CD14-positive monocyte (primary cell): ENCODE measurements around the gene DRGX. TPM values are rescaled to one million over a fixed set of nuclear protein-coding genes. Genes with fewer than 3 reads are reported as not detected.

Experiments
- DNase-seq, 3 donors: peaks; one replicate each; pipeline ENCODE4 v3.0.0-alpha.2; 2011 to 2022
- H2AFZ ChIP-seq: 2 replicates; pipeline ENCODE4 v1.6.0; 2012; ENCODE audit warnings: mild to moderate bottlenecking, low read depth, low read length, inconsistent platforms; ENCODE audit not compliant: insufficient read depth, poor library complexity, severe bottlenecking
- H3K27ac ChIP-seq, 2 donors: 1 replicate in 1 of 2; 2 replicates in 1 of 2; pipeline ENCODE4 v1.5.1; 2012 to 2013; ENCODE audit warnings: low read length in 2 of 2, control low read depth in 1 of 2, inconsistent platforms in 1 of 2, low read depth in 1 of 2, mild to moderate bottlenecking in 1 of 2
- H3K27me3 ChIP-seq, 2 donors: one replicate each; pipeline versions ENCODE4 v1.6.0 to v1.6.1; 2011 to 2013; ENCODE audit warnings: low read length in 2 of 2; ENCODE audit not compliant: control insufficient read depth in 2 of 2, insufficient read depth in 2 of 2
- H3K36me3 ChIP-seq, 2 donors: replicated peaks in 1 of 2; 1 replicate in 1 of 2; 2 replicates in 1 of 2; pipeline versions ENCODE4 v1.5.1 to v1.6.1; 2012 to 2013; ENCODE audit warnings: low read length in 2 of 2, control low read depth in 1 of 2, inconsistent platforms in 1 of 2, mild to moderate bottlenecking in 1 of 2; ENCODE audit not compliant: insufficient read depth in 2 of 2, control insufficient read depth in 1 of 2
- H3K4me1 ChIP-seq, 2 donors: 1 replicate in 1 of 2; 2 replicates in 1 of 2; pipeline versions ENCODE4 v1.5.1 to v1.6.1; 2012 to 2013; ENCODE audit warnings: low read length in 2 of 2, control low read depth in 1 of 2, inconsistent platforms in 1 of 2, mild to moderate bottlenecking in 1 of 2, moderate library complexity in 1 of 2; ENCODE audit not compliant: insufficient read depth in 2 of 2, control insufficient read depth in 1 of 2
- H3K4me2 ChIP-seq: replicated peaks from 2 replicates; pipeline ENCODE3; 2012; ENCODE audit warnings: low read length, moderate library complexity, mild to moderate bottlenecking; ENCODE audit not compliant: poor library complexity, severe bottlenecking; ENCODE audit errors: extremely low read depth
- H3K4me3 ChIP-seq, 3 experiments: fragments of 200-600 bp in 1 of 3; sonication (generic) in 1 of 3; replicated peaks in 1 of 3; 1 replicate in 2 of 3; 2 replicates in 1 of 3; pipeline ENCODE4 v1.5.1; 2011 to 2013; ENCODE audit warnings: low read length in 3 of 3, mild to moderate bottlenecking in 3 of 3, control low read depth in 2 of 3, low read depth in 2 of 3, inconsistent platforms in 1 of 3, moderate library complexity in 1 of 3
- H3K79me2 ChIP-seq: 2 replicates; pipeline ENCODE4 v1.6.0; 2012; ENCODE audit warnings: mild to moderate bottlenecking, control low read depth, inconsistent platforms, low read length, moderate library complexity; ENCODE audit not compliant: insufficient read depth
- H3K9ac ChIP-seq: 2 replicates; pipeline ENCODE4 v1.6.0; 2017; ENCODE audit warnings: low read length, mild to moderate bottlenecking; ENCODE audit not compliant: insufficient read depth, poor library complexity, severe bottlenecking
- H3K9me3 ChIP-seq, 2 donors: replicated peaks in 1 of 2; 1 replicate in 1 of 2; 2 replicates in 1 of 2; pipeline versions ENCODE4 v1.5.1 to v1.6.1; 2012 to 2013; ENCODE audit warnings: low read length in 2 of 2, control low read depth in 1 of 2; ENCODE audit not compliant: control insufficient read depth in 1 of 2, insufficient read depth in 1 of 2
- H4K20me1 ChIP-seq: 2 replicates; pipeline ENCODE4 v1.6.0; 2012; ENCODE audit warnings: mild to moderate bottlenecking, low read length, control low read depth, moderate library complexity; ENCODE audit not compliant: insufficient read depth
- H3K27ac Mint-ChIP-seq, 7 donors: one replicate each; pipeline ENCODE4 v1.8.0; 2020; ENCODE audit warnings: mild to moderate bottlenecking in 7 of 7, mixed read lengths in 7 of 7, moderate library complexity in 6 of 7, inconsistent platforms in 2 of 7
- H3K27me3 Mint-ChIP-seq, 3 donors: one replicate each; pipeline ENCODE4 v1.8.0; 2021 to 2022; ENCODE audit warnings: low read depth in 3 of 3, mild to moderate bottlenecking in 3 of 3, mixed read lengths in 3 of 3, moderate library complexity in 3 of 3, inconsistent platforms in 1 of 3
- H3K36me3 Mint-ChIP-seq, 2 donors: one replicate each; pipeline ENCODE4 v1.8.0; 2020; ENCODE audit warnings: mixed read lengths in 2 of 2, inconsistent platforms in 1 of 2, mild to moderate bottlenecking in 1 of 2
- H3K4me1 Mint-ChIP-seq: one replicate; pipeline ENCODE4 v1.8.0; 2020; ENCODE audit warnings: mild to moderate bottlenecking, mixed read lengths
- H3K4me3 Mint-ChIP-seq, 2 donors: one replicate each; pipeline ENCODE4 v1.8.0; 2020; ENCODE audit warnings: mild to moderate bottlenecking in 2 of 2, mixed read lengths in 2 of 2, moderate library complexity in 1 of 2
- H3K9me3 Mint-ChIP-seq, 7 donors: one replicate each; pipeline ENCODE4 v1.8.0; 2020 to 2022; ENCODE audit warnings: mixed read lengths in 7 of 7, mild to moderate bottlenecking in 6 of 7, moderate library complexity in 6 of 7, inconsistent platforms in 2 of 7
- WGBS: methylation state at CpG from one replicate; pipeline ENCODE4 v1.1.5; 2013; ENCODE audit warnings: missing lambda C conversion rate; ENCODE audit not compliant: insufficient coverage; 5-methylcytosine and 5-hydroxymethylcytosine counted together
- intact Hi-C, 2 donors: fragments of 100-400 bp; cut with micrococcal nuclease; formaldehyde crosslinking; loops; one replicate each; pipeline versions ENCODE4 v1.15.0 to v1.15.1; 2023
- polyA plus RNA-seq, 3 donors: library from polyadenylated mRNA; depleted of rRNA in 1 of 3; unstranded in 2 of 3; stranded (reverse) in 1 of 3; fragments of 300-500 nt in 2 of 3; fragments of >200 nt in 1 of 3; fragmentation: Illumina TruSeq in 2 of 3; gene quantifications; 1 replicate in 2 of 3; 2 replicates in 1 of 3; pipeline ENCODE4 v1.2.3, GENCODE V29; 2012 to 2021
- TF ChIP-seq, protein P1 (sequence below): fragments of 200-600 bp; IDR thresholded peaks from one replicate; pipeline ENCODE4 v1.8.0; 2022; ENCODE audit warnings: antibody characterized with exemption, mild to moderate bottlenecking

DRGX gene
- polyA plus RNA-seq, 3 donors, result not detected

DNA sequence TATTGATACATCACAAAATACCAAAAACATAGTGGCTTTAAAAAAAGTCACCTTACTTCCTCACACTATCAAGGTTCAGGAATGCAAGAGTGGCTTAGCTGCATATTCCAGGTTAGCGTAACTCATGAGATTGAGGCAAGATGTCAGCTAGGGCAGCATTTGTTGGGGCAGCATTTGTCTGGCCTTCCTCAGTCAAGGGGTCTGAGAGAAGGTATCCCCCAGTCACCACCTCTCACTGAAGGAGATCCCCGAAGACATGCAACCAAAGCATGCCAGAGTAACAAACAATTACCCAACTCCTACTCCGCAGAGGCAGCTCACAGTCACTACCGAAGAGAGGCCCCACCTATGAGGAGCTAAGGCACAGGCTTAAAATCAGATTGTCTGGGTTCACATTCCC is 48.5 kb downstream of the DRGX start:
- Mint-ChIP-seq H3K4me3 (no peak overlapping the region), H3K27ac (no peak overlapping the region), H3K27me3 (peaks cover 1 to 3% (median 1%) of the 10 kb centered on the region in 3 donors), H3K4me1 (peaks cover 10% of the 10 kb centered on the region), H3K36me3 (peaks cover 0 to 6% of the 10 kb centered on the region in 2 donors), H3K9me3 (peaks cover 6 to 18% (median 11%) of the 10 kb centered on the region in 7 donors)
- Histone ChIP-seq H3K27me3 (no peaks in the 10 kb centered on the region), H3K4me2 (no peak overlapping the region), H3K79me2 (no peaks in the 10 kb centered on the region), H3K4me1 (peaks cover 3 to 6% of the 10 kb centered on the region in 2 donors), H4K20me1 (no peaks in the 10 kb centered on the region), H3K4me3 (no peak overlapping the region), H3K36me3 (no peaks in the 10 kb centered on the region), H3K9me3 (peaks cover 6 to 13% of the 10 kb centered on the region in 2 donors), H3K9ac (no peak overlapping the region), H2AFZ (no peak overlapping the region), H3K27ac (no peak overlapping the region)
- 100% methylated on average over 3 of the region's 4 CpGs for WGBS
- TF ChIP-seq, protein P1, sequence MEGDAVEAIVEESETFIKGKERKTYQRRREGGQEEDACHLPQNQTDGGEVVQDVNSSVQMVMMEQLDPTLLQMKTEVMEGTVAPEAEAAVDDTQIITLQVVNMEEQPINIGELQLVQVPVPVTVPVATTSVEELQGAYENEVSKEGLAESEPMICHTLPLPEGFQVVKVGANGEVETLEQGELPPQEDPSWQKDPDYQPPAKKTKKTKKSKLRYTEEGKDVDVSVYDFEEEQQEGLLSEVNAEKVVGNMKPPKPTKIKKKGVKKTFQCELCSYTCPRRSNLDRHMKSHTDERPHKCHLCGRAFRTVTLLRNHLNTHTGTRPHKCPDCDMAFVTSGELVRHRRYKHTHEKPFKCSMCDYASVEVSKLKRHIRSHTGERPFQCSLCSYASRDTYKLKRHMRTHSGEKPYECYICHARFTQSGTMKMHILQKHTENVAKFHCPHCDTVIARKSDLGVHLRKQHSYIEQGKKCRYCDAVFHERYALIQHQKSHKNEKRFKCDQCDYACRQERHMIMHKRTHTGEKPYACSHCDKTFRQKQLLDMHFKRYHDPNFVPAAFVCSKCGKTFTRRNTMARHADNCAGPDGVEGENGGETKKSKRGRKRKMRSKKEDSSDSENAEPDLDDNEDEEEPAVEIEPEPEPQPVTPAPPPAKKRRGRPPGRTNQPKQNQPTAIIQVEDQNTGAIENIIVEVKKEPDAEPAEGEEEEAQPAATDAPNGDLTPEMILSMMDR, result no peak
- intact Hi-C loops, result no loop called here
- peak in 1 of 3 donors; percentile 0 for DNase-seq

DNA sequence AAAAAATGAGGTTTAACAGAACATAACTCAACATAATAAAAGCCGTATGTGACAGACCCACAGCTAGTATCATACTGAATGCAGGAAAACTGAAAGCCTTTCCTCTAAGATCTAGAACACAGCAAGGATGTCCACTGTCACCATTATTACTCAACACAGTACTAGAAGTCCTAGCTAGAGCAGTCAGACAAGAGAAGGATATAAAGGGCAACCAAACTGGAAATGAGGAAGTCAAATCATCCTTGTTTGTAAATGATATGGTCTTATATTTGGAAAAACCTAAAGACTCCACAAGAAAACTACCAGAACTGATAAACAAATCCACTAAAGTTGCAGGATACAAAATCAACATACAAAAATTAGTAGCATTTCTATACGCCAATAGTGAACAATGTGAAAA is 51.0 kb downstream of the DRGX start:
- Histone ChIP-seq H3K79me2 (no peaks in the 10 kb centered on the region), H2AFZ (no peak overlapping the region), H3K4me1 (no peaks in the 10 kb centered on the region), H3K36me3 (no peaks in the 10 kb centered on the region), H3K4me2 (no peak overlapping the region), H3K9me3 (peaks cover under 1 to 10% of the 10 kb centered on the region in 2 donors), H3K9ac (no peak overlapping the region), H4K20me1 (no peaks in the 10 kb centered on the region), H3K27ac (no peak overlapping the region), H3K27me3 (no peaks in the 10 kb centered on the region), H3K4me3 (no peak overlapping the region)
- WGBS, result no CpG with 5 or more reads among the region's 2 CpGs
- DNase-seq, result peak in 1 of 3 donors; percentile 27
- Mint-ChIP-seq H3K27ac (no peak overlapping the region), H3K4me3 (no peak overlapping the region), H3K4me1 (no peaks in the 10 kb centered on the region), H3K27me3 (peaks cover 1 to 3% (median 3%) of the 10 kb centered on the region in 3 donors), H3K9me3 (peaks cover 0 to 13% (median 5%) of the 10 kb centered on the region in 7 donors), H3K36me3 (no peaks in the 10 kb centered on the region)
- intact Hi-C loops, result no loop called here
- TF ChIP-seq, protein P1, result no peak
